Activated naive CD4-positive, alpha-beta T cell treated with anti-CD3 and anti-CD28 coated beads for 36 hours (primary cell): ENCODE measurements around the gene LIME1. TPM values are rescaled to one million over a fixed set of nuclear protein-coding genes. Genes with fewer than 3 reads are reported as not detected.

ENCODE experiments used
- CTCF ChIA-PET: fragments of 350-600 bp; sonication (Branson Sonifier 250); formaldehyde crosslinking; loops from one replicate; lab custom pipeline; 2021; ENCODE audit warnings: antibody characterized with exemption; lab: Charles Lee
- DNase-seq: peaks from one replicate; pipeline ENCODE4 v3.0.0-alpha.2; 2020
- H3K27ac Mint-ChIP-seq: one replicate; pipeline ENCODE4 v1.8.0; 2021; ENCODE audit warnings: mild to moderate bottlenecking, mixed read lengths
- H3K27me3 Mint-ChIP-seq: one replicate; pipeline ENCODE4 v1.8.0; 2021; ENCODE audit warnings: low read depth, mixed read lengths
- H3K36me3 Mint-ChIP-seq: one replicate; pipeline ENCODE4 v1.8.0; 2021; ENCODE audit warnings: low read depth, mixed read lengths
- H3K4me1 Mint-ChIP-seq: one replicate; pipeline ENCODE4 v1.8.0; 2021; ENCODE audit warnings: low read depth, mixed read lengths
- H3K4me3 Mint-ChIP-seq: one replicate; pipeline ENCODE4 v1.8.0; 2021; ENCODE audit warnings: mild to moderate bottlenecking, moderate library complexity, mixed read lengths
- H3K9me3 Mint-ChIP-seq: one replicate; pipeline ENCODE4 v1.8.0; 2021; ENCODE audit warnings: mixed read lengths
- intact Hi-C: fragments of 100-400 bp; cut with micrococcal nuclease; formaldehyde crosslinking; loops from one replicate; pipeline ENCODE4 v1.15.1; 2023
- total RNA-seq, 2 experiments: library from RNA; stranded (reverse); gene quantifications; one replicate each; pipeline ENCODE4 v1.2.3, GENCODE V29; 2021

Gene LIME1
- total RNA-seq, 2 experiments from 2014 or later, result 3.1 to 4.1 TPM

GRCh38 chr20:63753381-63753780 lies 16.9 kb downstream of the LIME1 start:
- H3K4me3 Mint-ChIP-seq, result no peak overlapping the region
- CTCF ChIA-PET, result no interaction called here
- no peaks in the 10 kb centered on the region for H3K9me3 Mint-ChIP-seq
- DNase-seq, result no peak
- no peaks in the 10 kb centered on the region for H3K36me3 Mint-ChIP-seq
- no peak overlapping the region for H3K27ac Mint-ChIP-seq
- H3K27me3 Mint-ChIP-seq, result no peaks in the 10 kb centered on the region
- intact Hi-C loops, result no loop called here
- peaks cover 21% of the 10 kb centered on the region for H3K4me1 Mint-ChIP-seq

- H3K36me3 Mint-ChIP-seq, result no peaks in the 10 kb centered on the region
- H3K9me3 Mint-ChIP-seq, result no peaks in the 10 kb centered on the region
- H3K4me3 Mint-ChIP-seq, result no peak overlapping the region
- H3K4me1 Mint-ChIP-seq, result peaks cover 21% of the 10 kb centered on the region
- no peak for DNase-seq
- intact Hi-C loops, result no loop called here
- no peaks in the 10 kb centered on the region for H3K27me3 Mint-ChIP-seq
- H3K27ac Mint-ChIP-seq, result no peak overlapping the region
- CTCF ChIA-PET, result no interaction called here
Measured at GRCh38 chr20:63754008-63754407, 17.5 kb downstream of the LIME1 start.

GRCh38 chr20:63755933-63756647 lies 19.6 kb downstream of the LIME1 start:
- CTCF ChIA-PET, result no interaction called here
- no peaks in the 10 kb centered on the region for H3K27me3 Mint-ChIP-seq
- DNase-seq, result no peak
- H3K27ac Mint-ChIP-seq, result no peak overlapping the region
- no peak overlapping the region for H3K4me3 Mint-ChIP-seq
- H3K36me3 Mint-ChIP-seq, result no peaks in the 10 kb centered on the region
- intact Hi-C loops, result no loop called here
- peaks cover 12% of the 10 kb centered on the region for H3K4me1 Mint-ChIP-seq
- no peaks in the 10 kb centered on the region for H3K9me3 Mint-ChIP-seq

- Mint-ChIP-seq H3K36me3 (no peaks in the 10 kb centered on the region), H3K4me3 (no peak overlapping the region), H3K4me1 (peaks cover 9% of the 10 kb centered on the region), H3K27me3 (no peaks in the 10 kb centered on the region), H3K9me3 (no peaks in the 10 kb centered on the region), H3K27ac (no peak overlapping the region)
- intact Hi-C loops, result no loop called here
- DNase-seq, result no peak
- CTCF ChIA-PET, result no interaction called here
Measured at GRCh38 chr20:63756648-63756991, 20.2 kb downstream of the LIME1 start.

GRCh38 chr20:63758152-63758551 lies 21.7 kb downstream of the LIME1 start:
- Mint-ChIP-seq H3K36me3 (no peaks in the 10 kb centered on the region), H3K4me1 (peaks cover 5% of the 10 kb centered on the region), H3K9me3 (no peaks in the 10 kb centered on the region), H3K4me3 (no peak overlapping the region), H3K27ac (no peak overlapping the region), H3K27me3 (no peaks in the 10 kb centered on the region)
- CTCF ChIA-PET, result interaction anchor here (0.6 kb wide), 1 partner anchor 218 kb away, joined by 3 read pairs; no protein-coding TSS in a partner anchor
- intact Hi-C loops, result no loop called here
- DNase-seq, result no peak

- Mint-ChIP-seq H3K4me1 (peaks cover 5% of the 10 kb centered on the region), H3K27me3 (no peaks in the 10 kb centered on the region), H3K4me3 (no peak overlapping the region), H3K27ac (no peak overlapping the region), H3K36me3 (no peaks in the 10 kb centered on the region), H3K9me3 (no peaks in the 10 kb centered on the region)
- intact Hi-C loops, result no loop called here
- CTCF ChIA-PET, result interaction anchor here (0.6 to 1.5 kb wide), 2 partner anchors 48 to 222 kb away, joined by 4 read pairs; partner anchors contain the start of gene PTK6
- no peak for DNase-seq
Measured at GRCh38 chr20:63759377-63759901, 23.0 kb downstream of the LIME1 start.

- Mint-ChIP-seq H3K27ac (no peak overlapping the region), H3K4me1 (no peaks in the 10 kb centered on the region), H3K36me3 (no peaks in the 10 kb centered on the region), H3K4me3 (no peak overlapping the region), H3K27me3 (no peaks in the 10 kb centered on the region), H3K9me3 (no peaks in the 10 kb centered on the region)
- DNase-seq, result no peak
- intact Hi-C loops, result no loop called here
- CTCF ChIA-PET, result interaction anchor here (0.7 kb wide), 1 partner anchor 210 kb away, joined by 4 read pairs; no protein-coding TSS in a partner anchor
Measured at GRCh38 chr20:63765082-63765873, 28.8 kb downstream of the LIME1 start.

- no peaks in the 10 kb centered on the region for H3K36me3 Mint-ChIP-seq
- H3K27me3 Mint-ChIP-seq, result no peaks in the 10 kb centered on the region
- no peak overlapping the region for H3K4me3 Mint-ChIP-seq
- no peaks in the 10 kb centered on the region for H3K9me3 Mint-ChIP-seq
- no peak for DNase-seq
- CTCF ChIA-PET, result interaction anchor here (0.6 to 1.1 kb wide), 3 partner anchors 10 to 223 kb away, joined by 3 read pairs; no protein-coding TSS in a partner anchor
- no peaks in the 10 kb centered on the region for H3K4me1 Mint-ChIP-seq
- intact Hi-C loops, result no loop called here
- no peak overlapping the region for H3K27ac Mint-ChIP-seq
Measured at GRCh38 chr20:63765902-63766301, 29.4 kb downstream of the LIME1 start.

- H3K4me3 Mint-ChIP-seq, result no peak overlapping the region
- intact Hi-C loops, result no loop called here
- CTCF ChIA-PET, result interaction anchor here (0.6 to 1.1 kb wide), 3 partner anchors 9 to 224 kb away, joined by 3 read pairs; no protein-coding TSS in a partner anchor
- H3K4me1 Mint-ChIP-seq, result no peaks in the 10 kb centered on the region
- no peaks in the 10 kb centered on the region for H3K9me3 Mint-ChIP-seq
- H3K27ac Mint-ChIP-seq, result no peak overlapping the region
- no peak for DNase-seq
- no peaks in the 10 kb centered on the region for H3K27me3 Mint-ChIP-seq
- no peaks in the 10 kb centered on the region for H3K36me3 Mint-ChIP-seq
Measured at GRCh38 chr20:63766695-63767426, 30.4 kb downstream of the LIME1 start.

GRCh38 chr20:63767456-63767855 lies 31.0 kb downstream of the LIME1 start:
- Mint-ChIP-seq H3K27me3 (no peaks in the 10 kb centered on the region), H3K27ac (no peak overlapping the region), H3K4me3 (no peak overlapping the region), H3K4me1 (no peaks in the 10 kb centered on the region), H3K36me3 (no peaks in the 10 kb centered on the region), H3K9me3 (no peaks in the 10 kb centered on the region)
- CTCF ChIA-PET, result no interaction called here
- DNase-seq, result no peak
- intact Hi-C loops, result no loop called here

- CTCF ChIA-PET, result no interaction called here
- H3K4me3 Mint-ChIP-seq, result no peak overlapping the region
- no peak overlapping the region for H3K27ac Mint-ChIP-seq
- no peak for DNase-seq
- no peaks in the 10 kb centered on the region for H3K27me3 Mint-ChIP-seq
- no peaks in the 10 kb centered on the region for H3K9me3 Mint-ChIP-seq
- no peaks in the 10 kb centered on the region for H3K4me1 Mint-ChIP-seq
- H3K36me3 Mint-ChIP-seq, result no peaks in the 10 kb centered on the region
- intact Hi-C loops, result no loop called here
Measured at GRCh38 chr20:63767886-63768285, 31.4 kb downstream of the LIME1 start.
